PFSK-1 (cell line): ENCODE measurements around the gene RGS19.

Experiments
- FOXP2 ChIP-seq: optimal IDR thresholded peaks from 2 replicates; pipeline ENCODE3; 2011; ENCODE audit warnings: borderline replicate concordance, control low read depth, inconsistent platforms; ENCODE audit not compliant: insufficient read depth; ENCODE audit errors: extremely low read length, extremely low read depth
- POLR2AphosphoS5 ChIP-seq: IDR thresholded peaks from 2 replicates; pipeline ENCODE4 v1.6.1; 2012; ENCODE audit warnings: low read depth, mild to moderate bottlenecking, control low read depth, low read length, moderate library complexity
- REST ChIP-seq, 2 experiments: IDR thresholded peaks; 2 replicates each; pipeline versions ENCODE4 v1.6.1 to v1.8.0; 2011 to 2012; ENCODE audit warnings: low read depth in 2 of 2, low read length in 2 of 2, control low read depth in 1 of 2, inconsistent platforms in 1 of 2, mild to moderate bottlenecking in 1 of 2, moderate library complexity in 1 of 2; ENCODE audit not compliant: insufficient read depth in 1 of 2
- SIN3A ChIP-seq: IDR thresholded peaks from 2 replicates; pipeline ENCODE4 v1.6.1; 2012; ENCODE audit warnings: mild to moderate bottlenecking, low read length, moderate library complexity, borderline replicate concordance; ENCODE audit not compliant: insufficient read depth
- TAF1 ChIP-seq: IDR thresholded peaks from 2 replicates; pipeline ENCODE4 v1.6.1; 2012; ENCODE audit warnings: low read length, control low read depth, borderline replicate concordance; ENCODE audit not compliant: insufficient read depth

RGS19 gene

GRCh38 chr20:64113796-64114355 lies 34.6 kb upstream of the RGS19 start:
- TF ChIP-seq SIN3A, result no peak
- no peak for TF ChIP-seq REST (IDR thresholded peaks at IDR 0.05; ENCODE audit: insufficient read depth in 1 of 2, low read depth in 2 of 2, low read length in 2 of 2)
- TF ChIP-seq FOXP2, result no peak
- no peak for TF ChIP-seq POLR2AphosphoS5
- TF ChIP-seq TAF1, result no peak

GRCh38 chr20:64113444-64113775 lies 34.1 kb upstream of the RGS19 start:
- TF ChIP-seq FOXP2 (no peak), TAF1 (no peak), SIN3A (no peak), REST (IDR thresholded peaks at IDR 0.05; ENCODE audit: insufficient read depth in 1 of 2, low read depth in 2 of 2, low read length in 2 of 2) (no peak), POLR2AphosphoS5 (no peak)

GRCh38 chr20:64112691-64113443 lies 33.5 kb upstream of the RGS19 start:
- TF ChIP-seq FOXP2 (no peak), REST (IDR thresholded peaks at IDR 0.05; ENCODE audit: insufficient read depth in 1 of 2, low read depth in 2 of 2, low read length in 2 of 2) (no peak), TAF1 (no peak), POLR2AphosphoS5 (no peak), SIN3A (no peak)

- TF ChIP-seq POLR2AphosphoS5, result no peak
- no peak for TF ChIP-seq REST (IDR thresholded peaks at IDR 0.05; ENCODE audit: insufficient read depth in 1 of 2, low read depth in 2 of 2, low read length in 2 of 2)
- TF ChIP-seq TAF1, result no peak
- no peak for TF ChIP-seq FOXP2
- no peak for TF ChIP-seq SIN3A
Measured at GRCh38 chr20:64111841-64112641, 32.7 kb upstream of the RGS19 start.
